ENCODE measurements around the gene USF2. TPM values are rescaled to one million over a fixed set of nuclear protein-coding genes. Genes with fewer than 3 reads are reported as not detected.
"Not testable (repeated sequence)": the region's sequence is repeated elsewhere in the genome, so short reads cannot be mapped to it uniquely, and the experiment has no call there.

USF2 gene
- total and polyA plus RNA-seq, 2 of the 4 experiments (the other 2 are of a cell fraction), result 21.3 to 65.6 TPM

- H3K9me3 ChIP-seq (ENCODE audit: control insufficient read depth, insufficient read depth, low read length); H3K27ac ChIP-seq (ENCODE audit: insufficient read depth, low read length); H3K14ac ChIP-seq (replicated peaks; ENCODE audit: low read depth, low read length); H3K36me3 ChIP-seq (ENCODE audit: control insufficient read depth, insufficient read depth, low read length); H2BK5ac ChIP-seq (ENCODE audit: low read depth, low read length, poor library complexity, severe bottlenecking); CTCF ChIA-PET; intact Hi-C loops (cut with micrococcal nuclease); H2AFZ ChIP-seq (replicated peaks; ENCODE audit: low read length, poor library complexity); H3K79me1 ChIP-seq (ENCODE audit: low read depth in 1 of 2, low read length in 2 of 2); in situ Hi-C loops (cut with MboI; ENCODE audit: low sequenced_read_pairs); H4K91ac ChIP-seq (ENCODE audit: insufficient read depth, low read depth, low read length); H2BK120ac ChIP-seq (ENCODE audit: low read depth, low read length); H4K5ac ChIP-seq (ENCODE audit: low read depth, low read length); H3K4me3 ChIP-seq (ENCODE audit: insufficient read depth, low read depth, low read length); dilution Hi-C loops (cut with HindIII; ENCODE audit: low sequenced_read_pairs, unreplicated experiment); H2AK9ac ChIP-seq (replicated peaks; ENCODE audit: low read depth, low read length, poor library complexity); BruUV-seq (replicated peaks); ATAC-seq (ENCODE audit: low read depth); DNase-seq; H2AK5ac ChIP-seq (ENCODE audit: low read depth, low read length); POLR2A ChIA-PET (ENCODE audit: unreplicated experiment); H3K56ac ChIP-seq (ENCODE audit: extremely low read depth, insufficient read depth, low read length); H2BK20ac ChIP-seq (ENCODE audit: low read depth, low read length); H3K4ac ChIP-seq (ENCODE audit: low read depth, low read length); H4K8ac ChIP-seq (ENCODE audit: low read depth in 2 of 2, low read length in 2 of 2); H3K18ac ChIP-seq (ENCODE audit: low read depth, low read length); H3K9me1 ChIP-seq (ENCODE audit: insufficient read depth, low read length); H3K4me1 ChIP-seq (ENCODE audit: control insufficient read depth, insufficient read depth, low read length); H3K23ac ChIP-seq (ENCODE audit: low read depth, low read length); H3K9ac ChIP-seq (ENCODE audit: low read depth, low read length); H4K20me1 ChIP-seq (ENCODE audit: insufficient read depth, low read length); H2BK15ac ChIP-seq (ENCODE audit: low read depth, low read length); H3K4me2 ChIP-seq (ENCODE audit: low read depth, low read length): not testable (repeated sequence)
- no CpG with 5 or more reads among the region's 3 CpGs for WGBS, 2 experiments (ENCODE audit: extremely low coverage in 2 of 2, insufficient read length in 1 of 2)
- peaks cover 31% of the 10 kb centered on the region for H3K27me3 ChIP-seq (ENCODE audit: control insufficient read depth, insufficient read depth, low read length)
These were observed 16.7 kb downstream of the USF2 start for GRCh38 chr19:35285465-35285864.

GRCh38 chr19:35286101-35286500 is 17.3 kb downstream of the USF2 start:
- H2AK9ac ChIP-seq (replicated peaks; ENCODE audit: low read depth, low read length, poor library complexity); dilution Hi-C loops (cut with HindIII; ENCODE audit: low sequenced_read_pairs, unreplicated experiment); H2BK5ac ChIP-seq (ENCODE audit: low read depth, low read length, poor library complexity, severe bottlenecking); POLR2A ChIA-PET (ENCODE audit: unreplicated experiment); CTCF ChIA-PET; H3K79me1 ChIP-seq (ENCODE audit: low read depth in 1 of 2, low read length in 2 of 2); in situ Hi-C loops (cut with MboI; ENCODE audit: low sequenced_read_pairs); H3K4ac ChIP-seq (ENCODE audit: low read depth, low read length); BruUV-seq (replicated peaks); H4K91ac ChIP-seq (ENCODE audit: insufficient read depth, low read depth, low read length); H2AK5ac ChIP-seq (ENCODE audit: low read depth, low read length); H3K23ac ChIP-seq (ENCODE audit: low read depth, low read length); H3K4me2 ChIP-seq (ENCODE audit: low read depth, low read length); ATAC-seq (ENCODE audit: low read depth); H2AFZ ChIP-seq (replicated peaks; ENCODE audit: low read length, poor library complexity); DNase-seq; H3K9me1 ChIP-seq (ENCODE audit: insufficient read depth, low read length); H3K56ac ChIP-seq (ENCODE audit: extremely low read depth, insufficient read depth, low read length); H4K5ac ChIP-seq (ENCODE audit: low read depth, low read length); H3K36me3 ChIP-seq (ENCODE audit: control insufficient read depth, insufficient read depth, low read length); H4K20me1 ChIP-seq (ENCODE audit: insufficient read depth, low read length); H3K4me3 ChIP-seq (ENCODE audit: insufficient read depth, low read depth, low read length); H3K18ac ChIP-seq (ENCODE audit: low read depth, low read length); H4K8ac ChIP-seq (ENCODE audit: low read depth in 2 of 2, low read length in 2 of 2); H2BK15ac ChIP-seq (ENCODE audit: low read depth, low read length); H3K9ac ChIP-seq (ENCODE audit: low read depth, low read length); H3K14ac ChIP-seq (replicated peaks; ENCODE audit: low read depth, low read length); H3K9me3 ChIP-seq (ENCODE audit: control insufficient read depth, insufficient read depth, low read length); H3K4me1 ChIP-seq (ENCODE audit: control insufficient read depth, insufficient read depth, low read length); intact Hi-C loops (cut with micrococcal nuclease); H2BK20ac ChIP-seq (ENCODE audit: low read depth, low read length); H3K27ac ChIP-seq (ENCODE audit: insufficient read depth, low read length); H2BK120ac ChIP-seq (ENCODE audit: low read depth, low read length): not testable (repeated sequence)
- WGBS, 2 experiments (ENCODE audit: extremely low coverage in 2 of 2, insufficient read length in 1 of 2), result 92% methylated on average over 2 of the region's 5 CpGs; no CpG with 5 or more reads in 1 of the 2 experiments
- H3K27me3 ChIP-seq (ENCODE audit: control insufficient read depth, insufficient read depth, low read length), result peaks cover 31% of the 10 kb centered on the region

Data from IMR-90 (cell line).